Measurements from ENCODE around the gene FERMT1. TPM values are rescaled to one million over a fixed set of nuclear protein-coding genes. Genes with fewer than 3 reads are reported as not detected.

FERMT1 gene
- total RNA-seq, 4 donors from 2014 or later: 0.78 to 3.5 (median 1.2) TPM

- Histone ChIP-seq H3K4me1 (no peaks in the 10 kb centered on the region), H3K4me3 (no peak overlapping the region), H3K27ac (no peak overlapping the region), H3K9me3 (no peaks in the 10 kb centered on the region), H3K36me3 (no peaks in the 10 kb centered on the region), H3K27me3 (no peaks in the 10 kb centered on the region)
- no peak for DNase-seq (ENCODE audit: low spot score in 2 of 2)
- TF ChIP-seq CTCF (IDR thresholded peaks at IDR 0.05) (no peak), EP300 (IDR thresholded peaks at IDR 0.05) (no peak), POLR2A (IDR thresholded peaks at IDR 0.05) (no peak)
- WGBS, 2 donors: 80 to 89% methylated on average over 3 of the region's 3 CpGs
These were observed 56.2 kb downstream of the FERMT1 start for GRCh38 chr20:6066582-6066981.

GRCh38 chr20:6061544-6061943 is 61.3 kb downstream of the FERMT1 start:
- Histone ChIP-seq H3K36me3 (no peaks in the 10 kb centered on the region), H3K27me3 (no peaks in the 10 kb centered on the region), H3K4me1 (no peaks in the 10 kb centered on the region), H3K27ac (no peak overlapping the region), H3K9me3 (no peaks in the 10 kb centered on the region), H3K4me3 (no peak overlapping the region)
- TF ChIP-seq EP300 (IDR thresholded peaks at IDR 0.05): no peak
- no peak for TF ChIP-seq CTCF (IDR thresholded peaks at IDR 0.05)
- TF ChIP-seq POLR2A (IDR thresholded peaks at IDR 0.05): no peak
- no peak for DNase-seq (ENCODE audit: low spot score in 2 of 2)
- WGBS, 2 donors: 51 to 56% methylated on average over 2 of the region's 2 CpGs

- no peak for TF ChIP-seq POLR2A (IDR thresholded peaks at IDR 0.05)
- TF ChIP-seq CTCF (IDR thresholded peaks at IDR 0.05): no peak
- no peak for TF ChIP-seq EP300 (IDR thresholded peaks at IDR 0.05)
- Histone ChIP-seq H3K27me3 (peaks cover 0 to 4% of the 10 kb centered on the region in 2 donors), H3K27ac (no peak overlapping the region), H3K36me3 (no peaks in the 10 kb centered on the region), H3K9me3 (no peaks in the 10 kb centered on the region), H3K4me1 (no peaks in the 10 kb centered on the region), H3K4me3 (no peak overlapping the region)
- 53 to 59% methylated on average over 6 of the region's 6 CpGs for WGBS, 2 donors
- DNase-seq (ENCODE audit: low spot score in 2 of 2): no peak
These were observed 62.6 kb downstream of the FERMT1 start for GRCh38 chr20:6060213-6060612.

GRCh38 chr20:6058684-6059295 is 64.0 kb downstream of the FERMT1 start:
- whole genome bisulfite sequencing, 2 donors: 50 to 60% methylated on average over 7 of the region's 7 CpGs
- TF ChIP-seq EP300 (IDR thresholded peaks at IDR 0.05) (no peak), POLR2A (IDR thresholded peaks at IDR 0.05) (no peak), CTCF (IDR thresholded peaks at IDR 0.05) (no peak)
- no peak overlapping the region for H3K4me3 ChIP-seq
- H3K27ac ChIP-seq: no peak overlapping the region
- DNase-seq (ENCODE audit: low spot score in 2 of 2): no peak
- no peaks in the 10 kb centered on the region for H3K36me3 ChIP-seq
- H3K9me3 ChIP-seq: no peaks in the 10 kb centered on the region
- peaks cover 0 to 9% of the 10 kb centered on the region in 2 donors for H3K27me3 ChIP-seq
- H3K4me1 ChIP-seq: no peaks in the 10 kb centered on the region

GRCh38 chr20:6057691-6058090 is 65.1 kb downstream of the FERMT1 start:
- peaks cover 0 to 20% of the 10 kb centered on the region in 2 donors for H3K27me3 ChIP-seq
- no peaks in the 10 kb centered on the region for H3K9me3 ChIP-seq
- H3K36me3 ChIP-seq: no peaks in the 10 kb centered on the region
- peaks cover 0 to 3% (median 0%) of the 10 kb centered on the region in 4 donors for H3K4me1 ChIP-seq
- no peak for DNase-seq (ENCODE audit: low spot score in 2 of 2)
- H3K27ac ChIP-seq: no peak overlapping the region
- 79 to 94% methylated on average over 2 of the region's 2 CpGs for WGBS, 2 donors
- no peak overlapping the region for H3K4me3 ChIP-seq
- TF ChIP-seq EP300 (IDR thresholded peaks at IDR 0.05) (no peak), POLR2A (IDR thresholded peaks at IDR 0.05) (no peak), CTCF (IDR thresholded peaks at IDR 0.05) (no peak)

All from tibial nerve (tissue), 4 donors.